ENCODE results near the gene ANKRD34A.

DNA sequence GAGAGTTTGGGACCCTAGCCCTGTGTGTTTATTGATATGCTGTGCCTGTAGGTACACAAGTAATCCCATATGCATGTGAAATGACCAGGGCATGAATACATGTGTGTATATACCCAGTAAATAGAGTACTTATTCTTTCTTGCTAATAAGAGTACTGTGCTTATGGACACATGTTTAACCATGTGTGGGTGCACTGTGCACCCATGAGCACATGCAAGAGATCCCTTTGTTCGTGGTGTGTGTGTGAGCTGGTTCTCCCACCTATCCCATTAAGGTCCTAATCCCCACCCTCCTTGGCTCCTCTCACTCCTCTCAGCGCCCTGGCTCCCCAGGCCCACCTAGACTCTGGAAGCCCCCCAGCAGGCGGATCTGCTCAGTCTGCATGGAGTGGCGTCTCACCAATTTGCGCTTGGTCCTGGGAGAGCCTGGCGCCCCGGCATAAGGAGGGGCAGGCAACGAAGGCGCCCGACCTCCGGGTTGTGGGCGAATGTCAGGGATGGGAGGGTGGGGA is 4.4 kb downstream of the ANKRD34A start:
- no peak for TF ChIP-seq CTCF (IDR thresholded peaks at IDR 0.05; ENCODE audit: low read depth, low read length, missing input control)
- no peak for TF ChIP-seq SP1 (IDR thresholded peaks at IDR 0.05)
- TF ChIP-seq GABPA (IDR thresholded peaks at IDR 0.05 in 1 of 2, conservative IDR thresholded peaks at IDR 0.05 in 1 of 2), result no peak
- TF ChIP-seq, protein P1, sequence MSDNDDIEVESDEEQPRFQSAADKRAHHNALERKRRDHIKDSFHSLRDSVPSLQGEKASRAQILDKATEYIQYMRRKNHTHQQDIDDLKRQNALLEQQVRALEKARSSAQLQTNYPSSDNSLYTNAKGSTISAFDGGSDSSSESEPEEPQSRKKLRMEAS (IDR thresholded peaks at IDR 0.05), result no peak
- TF ChIP-seq, protein P2, sequence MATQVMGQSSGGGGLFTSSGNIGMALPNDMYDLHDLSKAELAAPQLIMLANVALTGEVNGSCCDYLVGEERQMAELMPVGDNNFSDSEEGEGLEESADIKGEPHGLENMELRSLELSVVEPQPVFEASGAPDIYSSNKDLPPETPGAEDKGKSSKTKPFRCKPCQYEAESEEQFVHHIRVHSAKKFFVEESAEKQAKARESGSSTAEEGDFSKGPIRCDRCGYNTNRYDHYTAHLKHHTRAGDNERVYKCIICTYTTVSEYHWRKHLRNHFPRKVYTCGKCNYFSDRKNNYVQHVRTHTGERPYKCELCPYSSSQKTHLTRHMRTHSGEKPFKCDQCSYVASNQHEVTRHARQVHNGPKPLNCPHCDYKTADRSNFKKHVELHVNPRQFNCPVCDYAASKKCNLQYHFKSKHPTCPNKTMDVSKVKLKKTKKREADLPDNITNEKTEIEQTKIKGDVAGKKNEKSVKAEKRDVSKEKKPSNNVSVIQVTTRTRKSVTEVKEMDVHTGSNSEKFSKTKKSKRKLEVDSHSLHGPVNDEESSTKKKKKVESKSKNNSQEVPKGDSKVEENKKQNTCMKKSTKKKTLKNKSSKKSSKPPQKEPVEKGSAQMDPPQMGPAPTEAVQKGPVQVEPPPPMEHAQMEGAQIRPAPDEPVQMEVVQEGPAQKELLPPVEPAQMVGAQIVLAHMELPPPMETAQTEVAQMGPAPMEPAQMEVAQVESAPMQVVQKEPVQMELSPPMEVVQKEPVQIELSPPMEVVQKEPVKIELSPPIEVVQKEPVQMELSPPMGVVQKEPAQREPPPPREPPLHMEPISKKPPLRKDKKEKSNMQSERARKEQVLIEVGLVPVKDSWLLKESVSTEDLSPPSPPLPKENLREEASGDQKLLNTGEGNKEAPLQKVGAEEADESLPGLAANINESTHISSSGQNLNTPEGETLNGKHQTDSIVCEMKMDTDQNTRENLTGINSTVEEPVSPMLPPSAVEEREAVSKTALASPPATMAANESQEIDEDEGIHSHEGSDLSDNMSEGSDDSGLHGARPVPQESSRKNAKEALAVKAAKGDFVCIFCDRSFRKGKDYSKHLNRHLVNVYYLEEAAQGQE (IDR thresholded peaks at IDR 0.05), result no peak
- TF ChIP-seq RAD21 (IDR thresholded peaks at IDR 0.05), result no peak
- no peak for TF ChIP-seq YY1 (IDR thresholded peaks at IDR 0.05)

Data from liver (tissue), 3 donors.